Measurements from ENCODE around the gene NRP1. TPM values are rescaled to one million over a fixed set of nuclear protein-coding genes. Genes with fewer than 3 reads are reported as not detected.

The NRP1 gene
- total and polyA plus RNA-seq, 2 of the 8 experiments (the other 6 are each of a cell fraction or from before 2014, with no cell fraction given), result 1.2 to 2.1 TPM

- no peaks in the 10 kb centered on the region for H3K4me1 ChIP-seq (replicated peaks in 1 of 4; ENCODE audit: control insufficient read depth in 3 of 4, insufficient read depth in 4 of 4, low read length in 3 of 4)
- no peaks in the 10 kb centered on the region; a peak in 1 of 8 replicates for H3K36me3 ChIP-seq (ENCODE audit: control insufficient read depth in 2 of 4, insufficient read depth in 4 of 4, low read length in 3 of 4)
- no peak for DNase-seq (ENCODE audit: low read depth in 1 of 2, low spot score in 2 of 2)
- H2BK12ac ChIP-seq (ENCODE audit: low read depth, low read length), result no peak overlapping the region
- no peaks in the 10 kb centered on the region for H3K9me3 ChIP-seq (ENCODE audit: insufficient read depth in 2 of 2, low read depth in 1 of 2, low read length in 1 of 2)
- H3K27me3 ChIP-seq (replicated peaks in 1 of 4; ENCODE audit: control insufficient read depth in 3 of 4, extremely low read depth in 1 of 4, insufficient read depth in 3 of 4, low read length in 3 of 4), result no peaks in the 10 kb centered on the region
- no peak overlapping the region for H4K5ac ChIP-seq (ENCODE audit: insufficient read length, low read depth, low read length)
- FAIRE-seq, result no peak
- H3K79me1 ChIP-seq (ENCODE audit: low read depth, low read length), result no peaks in the 10 kb centered on the region
- no peaks in the 10 kb centered on the region for H4K20me1 ChIP-seq (replicated peaks in 1 of 2; ENCODE audit: control insufficient read depth in 1 of 2, insufficient read depth in 2 of 2, low read length in 2 of 2)
- H3K4me3 ChIP-seq (ENCODE audit: extremely low read depth in 1 of 4, insufficient read depth in 2 of 4, low read depth in 3 of 4, low read length in 4 of 4), result no peak overlapping the region
- WGBS, 2 experiments (ENCODE audit: extremely low coverage in 1 of 2, insufficient coverage in 1 of 2, insufficient read length in 1 of 2, insufficient replicate concordance in 2 of 2, low coverage in 1 of 2, low lambda C conversion rate in 2 of 2, missing lambda C conversion rate in 1 of 2), result 91% methylated on average over 2 of the region's 2 CpGs; no CpG with 5 or more reads in 1 of the 2 experiments
- H4K8ac ChIP-seq (ENCODE audit: extremely low read depth, insufficient read depth, low read length), result no peak overlapping the region
- no peak overlapping the region for H2BK5ac ChIP-seq (ENCODE audit: low read depth, low read length)
- TF ChIP-seq EZH2 (IDR thresholded peaks at IDR 0.05; ENCODE audit: low read depth, low read length, severe bottlenecking), result no peak
- no peak for TF ChIP-seq TCF12 (IDR thresholded peaks at IDR 0.05; ENCODE audit: low read depth, low read length)
- TF ChIP-seq POLR2A (IDR thresholded peaks at IDR 0.05; ENCODE audit: control extremely low read depth in 1 of 2, low read depth in 2 of 2, low read length in 2 of 2), result no peak
- no peak for TF ChIP-seq SP1 (IDR thresholded peaks at IDR 0.05; ENCODE audit: low read depth, low read length)
- TF ChIP-seq ATF3 (IDR thresholded peaks at IDR 0.05; ENCODE audit: insufficient read depth, low read depth, low read length), result no peak
- TF ChIP-seq TBP (IDR thresholded peaks at IDR 0.05; ENCODE audit: low read depth, low read length), result no peak
- no peak overlapping the region for H2BK15ac ChIP-seq (ENCODE audit: low read length)
- H3K56ac ChIP-seq (replicated peaks; ENCODE audit: insufficient read length, low read depth, low read length), result no peak overlapping the region
- ChIA-PET POLR2A (ENCODE audit: partially characterized antibody) (no interaction called here), CTCF (ENCODE audit: partially characterized antibody) (no interaction called here)
- H3K9ac ChIP-seq (replicated peaks in 1 of 4; ENCODE audit: extremely low read depth in 1 of 4, low read depth in 3 of 4, low read length in 3 of 4), result no peak overlapping the region
- H3K23ac ChIP-seq (ENCODE audit: insufficient read length), result no peak overlapping the region
- H3K4me2 ChIP-seq (ENCODE audit: insufficient read depth in 1 of 2, low read depth in 2 of 2, low read length in 2 of 2), result no peak overlapping the region
- no peak overlapping the region for H3K27ac ChIP-seq (ENCODE audit: low read depth, low read length)
- no peak overlapping the region for H2AK5ac ChIP-seq (ENCODE audit: low read depth, low read length)
- H3K4ac ChIP-seq (replicated peaks; ENCODE audit: insufficient read length, low read depth, low read length), result no peak overlapping the region
- H3K23me2 ChIP-seq (ENCODE audit: low read depth, low read length), result no peaks in the 10 kb centered on the region
- no peak overlapping the region for H3K18ac ChIP-seq (ENCODE audit: extremely low read depth, low read length)
- no peak overlapping the region for H2BK20ac ChIP-seq (ENCODE audit: low read length)
- no peak overlapping the region for H2AFZ ChIP-seq (ENCODE audit: low read length)
- no peak overlapping the region for H3K14ac ChIP-seq (ENCODE audit: insufficient read length)
- H3K79me2 ChIP-seq (ENCODE audit: control insufficient read depth in 1 of 2, insufficient read depth in 2 of 2, low read length in 2 of 2), result no peaks in the 10 kb centered on the region; a peak in 1 of 4 replicates
- H2BK120ac ChIP-seq (replicated peaks; ENCODE audit: low read depth, low read length), result no peak overlapping the region
- no peak overlapping the region for H4K91ac ChIP-seq (replicated peaks; ENCODE audit: insufficient read length, low read length)
Observed at GRCh38 chr10:33284945-33285344, 49.5 kb downstream of the NRP1 start.
